MM.1S (cell line): ENCODE measurements around the gene AGPS.
"Not testable (repeated sequence)": the region's sequence is repeated elsewhere in the genome, so short reads cannot be mapped to it uniquely, and the experiment has no call there.

Experiments
- DNase-seq: peaks from one replicate; pipeline ENCODE4 v3.0.0-alpha.2; 2015
- H2AFZ ChIP-seq: fragments of 300-600 bp; sonication (generic); 2 replicates; pipeline ENCODE4 v1.6.0; 2016; ENCODE audit warnings: antibody characterized with exemption, low read length
- H3F3A ChIP-seq: fragments of 300-600 bp; sonication (generic); 2 replicates; pipeline ENCODE4 v1.6.1; 2016; ENCODE audit warnings: mild to moderate bottlenecking, antibody characterized with exemption, low read length, moderate library complexity, mixed read lengths; ENCODE audit not compliant: insufficient read depth
- H3K27ac ChIP-seq: fragments of 300-600 bp; sonication (generic); 2 replicates; pipeline ENCODE4 v1.5.1; 2016; ENCODE audit warnings: mild to moderate bottlenecking, low read length
- H3K27me3 ChIP-seq: fragments of 300-600 bp; sonication (generic); replicated peaks from 2 replicates; pipeline ENCODE4 v1.6.0; 2016; ENCODE audit warnings: low read length; ENCODE audit not compliant: insufficient read depth
- H3K36me3 ChIP-seq: fragments of 300-600 bp; sonication (generic); replicated peaks from 2 replicates; pipeline ENCODE4 v1.6.1; 2016; ENCODE audit warnings: mild to moderate bottlenecking, low read length, mixed read lengths; ENCODE audit not compliant: insufficient read depth
- H3K4me1 ChIP-seq: fragments of 300-600 bp; sonication (generic); 2 replicates; pipeline ENCODE4 v1.6.1; 2016; ENCODE audit warnings: low read length, mixed read lengths
- H3K4me2 ChIP-seq: fragments of 300-600 bp; sonication (generic); 2 replicates; pipeline ENCODE4 v1.6.0; 2016; ENCODE audit warnings: low read depth, low read length
- H3K4me3 ChIP-seq: fragments of 300-600 bp; sonication (generic); 2 replicates; pipeline ENCODE4 v1.5.1; 2016; ENCODE audit warnings: low read length, mixed read lengths
- H3K79me2 ChIP-seq: fragments of 300-600 bp; sonication (generic); 2 replicates; pipeline ENCODE4 v1.6.1; 2016; ENCODE audit warnings: mixed run types, low read length, mixed read lengths
- H3K9ac ChIP-seq: fragments of 300-600 bp; sonication (generic); 2 replicates; pipeline ENCODE4 v1.6.1; 2016; ENCODE audit warnings: low read length, mixed read lengths
- H3K9me2 ChIP-seq: fragments of 300-600 bp; sonication (generic); replicated peaks from 2 replicates; pipeline ENCODE4 v1.6.1; 2016; ENCODE audit warnings: mild to moderate bottlenecking, low read length, mixed read lengths; ENCODE audit not compliant: insufficient read depth
- H3K9me3 ChIP-seq: fragments of 300-600 bp; sonication (generic); replicated peaks from 2 replicates; pipeline ENCODE4 v1.6.1; 2016; ENCODE audit warnings: mild to moderate bottlenecking, low read length, mixed read lengths; ENCODE audit not compliant: insufficient read depth
- H4K20me1 ChIP-seq: fragments of 300-600 bp; sonication (generic); 2 replicates; pipeline ENCODE4 v1.6.1; 2016; ENCODE audit warnings: mild to moderate bottlenecking, low read length, moderate library complexity, mixed read lengths; ENCODE audit not compliant: insufficient read depth
- CTCF ChIP-seq: fragments of 300-600 bp; sonication (generic); IDR thresholded peaks from 2 replicates; pipeline ENCODE4 v1.5.1; 2016; ENCODE audit warnings: antibody characterized with exemption, low read length, mixed read lengths
- EZH2 ChIP-seq: fragments of 300-600 bp; sonication (generic); optimal IDR thresholded peaks from 2 replicates; pipeline ENCODE3; 2017; ENCODE audit warnings: low read depth, mild to moderate bottlenecking, antibody characterized with exemption, low read length, mixed read lengths
- EZH2phosphoT487 ChIP-seq: fragments of 300-600 bp; sonication (generic); IDR thresholded peaks from 2 replicates; pipeline ENCODE4 v1.6.1; 2018; ENCODE audit warnings: antibody characterized with exemption, low read length

The AGPS gene

GRCh38 chr2:177427316-177427715 is 34.7 kb downstream of the AGPS start:
- no peak overlapping the region for H2AFZ ChIP-seq
- no peaks in the 10 kb centered on the region for H3K9me3 ChIP-seq
- no peak overlapping the region for H3K4me2 ChIP-seq
- no peaks in the 10 kb centered on the region for H3K36me3 ChIP-seq
- peaks cover 35% of the 10 kb centered on the region for H3K79me2 ChIP-seq
- H3K4me3 ChIP-seq, result no peak overlapping the region
- DNase-seq, result no peak
- no peaks in the 10 kb centered on the region for H3K27me3 ChIP-seq
- no peaks in the 10 kb centered on the region for H3K9me2 ChIP-seq
- peaks cover under 1% of the 10 kb centered on the region; the same call in 1 of the 2 replicates for H3K4me1 ChIP-seq
- H4K20me1 ChIP-seq, result no peaks in the 10 kb centered on the region
- no peak for TF ChIP-seq CTCF
- TF ChIP-seq EZH2, result no peak
- TF ChIP-seq EZH2phosphoT487, result no peak
- H3F3A ChIP-seq, result no peaks in the 10 kb centered on the region
- H3K9ac ChIP-seq, result no peak overlapping the region
- no peak overlapping the region for H3K27ac ChIP-seq

GRCh38 chr2:177427936-177428335 is 35.4 kb downstream of the AGPS start:
- H4K20me1 ChIP-seq, H3F3A ChIP-seq, H3K9ac ChIP-seq, H3K9me3 ChIP-seq, H3K36me3 ChIP-seq, H2AFZ ChIP-seq, H3K27ac ChIP-seq, H3K4me3 ChIP-seq, H3K4me2 ChIP-seq, H3K27me3 ChIP-seq, DNase-seq, H3K9me2 ChIP-seq, H3K4me1 ChIP-seq: not testable (repeated sequence)
- peaks cover 35% of the 10 kb centered on the region for H3K79me2 ChIP-seq

GRCh38 chr2:177429688-177430325 is 37.2 kb downstream of the AGPS start:
- peaks cover 9% of the 10 kb centered on the region for H3K4me1 ChIP-seq
- no peaks in the 10 kb centered on the region; the same call in 1 of the 2 replicates for H3F3A ChIP-seq
- H3K9me2 ChIP-seq, result no peaks in the 10 kb centered on the region
- H3K4me2 ChIP-seq, result no peak overlapping the region
- no peak for DNase-seq
- H3K4me3 ChIP-seq, result no peak overlapping the region
- no peak overlapping the region for H3K9ac ChIP-seq
- H3K79me2 ChIP-seq, result peaks cover 49% of the 10 kb centered on the region
- H2AFZ ChIP-seq, result no peak overlapping the region
- no peaks in the 10 kb centered on the region for H3K27me3 ChIP-seq
- H3K27ac ChIP-seq, result no peak overlapping the region
- no peaks in the 10 kb centered on the region for H3K9me3 ChIP-seq
- TF ChIP-seq CTCF (no peak), EZH2phosphoT487 (no peak), EZH2 (no peak)
- no peaks in the 10 kb centered on the region for H3K36me3 ChIP-seq
- H4K20me1 ChIP-seq, result no peaks in the 10 kb centered on the region

- TF ChIP-seq CTCF, result no peak
- TF ChIP-seq EZH2phosphoT487, result no peak
- TF ChIP-seq EZH2, result no peak
- H3K4me3 ChIP-seq, result no peak overlapping the region
- H3K4me2 ChIP-seq, result no peak overlapping the region
- DNase-seq, result no peak
- H3K9me3 ChIP-seq, result no peaks in the 10 kb centered on the region
- H3F3A ChIP-seq, result no peaks in the 10 kb centered on the region; the same call in 1 of the 2 replicates
- no peaks in the 10 kb centered on the region for H4K20me1 ChIP-seq
- H3K36me3 ChIP-seq, result no peaks in the 10 kb centered on the region
- no peak overlapping the region for H3K27ac ChIP-seq
- no peak overlapping the region for H3K9ac ChIP-seq
- H3K4me1 ChIP-seq, result peaks cover 9% of the 10 kb centered on the region
- H2AFZ ChIP-seq, result no peak overlapping the region
- no peaks in the 10 kb centered on the region for H3K27me3 ChIP-seq
- H3K9me2 ChIP-seq, result no peaks in the 10 kb centered on the region
- peaks cover 49% of the 10 kb centered on the region for H3K79me2 ChIP-seq
Measured at GRCh38 chr2:177430411-177430810, 37.8 kb downstream of the AGPS start.

GRCh38 chr2:177431111-177431725 is 38.6 kb downstream of the AGPS start:
- H3K4me1 ChIP-seq, H4K20me1 ChIP-seq, H3K27me3 ChIP-seq, H3F3A ChIP-seq, DNase-seq, H3K36me3 ChIP-seq, H3K4me3 ChIP-seq, H2AFZ ChIP-seq, H3K9me2 ChIP-seq, H3K4me2 ChIP-seq, H3K9ac ChIP-seq, H3K27ac ChIP-seq, H3K9me3 ChIP-seq: not testable (repeated sequence)
- peaks cover 49% of the 10 kb centered on the region for H3K79me2 ChIP-seq
